WTC11 (cell line): ENCODE measurements around the gene IDUA. TPM values are rescaled to one million over a fixed set of nuclear protein-coding genes. Genes with fewer than 3 reads are reported as not detected.
A peak's percentile ranks its signal among the peaks of the same experiment; 100 is the strongest.

ENCODE experiments used
- ATAC-seq: fragments of 200-7000 bp; cut with Tn5 transposase; 2 replicates; pipeline ENCODE4 v1.10.0; 2021; ENCODE audit warnings: mild to moderate bottlenecking, moderate library complexity
- CTCF ChIA-PET: fragments of 300-600 bp; sonication (Branson Sonifier 250); formaldehyde crosslinking; loops from one replicate; lab custom pipeline; 2021; ENCODE audit warnings: antibody characterized with exemption; lab: Charles Lee
- POLR2A ChIA-PET: fragments of 350-600 bp; sonication (Branson Sonifier 250); formaldehyde crosslinking; loops from one replicate; lab custom pipeline; 2021; ENCODE audit warnings: antibody characterized with exemption; lab: Charles Lee
- DNase-seq: peaks from one replicate; pipeline ENCODE4 v3.0.0; 2021; ENCODE audit warnings: low spot score
- H3K27ac Mint-ChIP-seq: 2 replicates; pipeline ENCODE4 v1.8.0; 2021; ENCODE audit warnings: mixed read lengths
- H3K27me3 Mint-ChIP-seq: 2 replicates; pipeline ENCODE4 v1.8.0; 2021; ENCODE audit warnings: low read depth, mild to moderate bottlenecking, moderate library complexity, mixed read lengths
- H3K36me3 Mint-ChIP-seq: 2 replicates; pipeline ENCODE4 v1.8.0; 2021; ENCODE audit warnings: mixed read lengths
- H3K4me1 Mint-ChIP-seq: 2 replicates; pipeline ENCODE4 v1.8.0; 2022; ENCODE audit warnings: mixed read lengths
- H3K4me3 Mint-ChIP-seq: 2 replicates; pipeline ENCODE4 v1.8.0; 2021; ENCODE audit warnings: mild to moderate bottlenecking, moderate library complexity, mixed read lengths
- H3K9me3 Mint-ChIP-seq: 2 replicates; pipeline ENCODE4 v1.8.0; 2021; ENCODE audit warnings: mixed read lengths
- ATF1 ChIP-seq: sonication (generic); formaldehyde crosslinking; IDR thresholded peaks from 2 replicates; pipeline ENCODE4 v1.8.1; 2023; ENCODE audit warnings: mild to moderate bottlenecking, moderate library complexity, missing genetic modification reagents
- ATF3 ChIP-seq: sonication (generic); formaldehyde crosslinking; conservative IDR thresholded peaks from 2 replicates; pipeline ENCODE4 v1.8.1; 2022; ENCODE audit warnings: mild to moderate bottlenecking, missing genetic modification reagents
- E2F1 ChIP-seq: sonication (generic); formaldehyde crosslinking; IDR thresholded peaks from 2 replicates; pipeline ENCODE4 v1.8.0; 2022; ENCODE audit warnings: mild to moderate bottlenecking, missing genetic modification reagents
- FOXK1 ChIP-seq: sonication (generic); formaldehyde crosslinking; IDR thresholded peaks from 2 replicates; pipeline ENCODE4 v1.8.0; 2022; ENCODE audit warnings: mild to moderate bottlenecking, moderate library complexity, missing genetic modification reagents
- JAZF1 ChIP-seq: fragments of 250-450 bp; sonication (Bioruptor Pico); IDR thresholded peaks from 2 replicates; pipeline ENCODE4 v1.9.0; 2021; ENCODE audit warnings: moderate library complexity, mild to moderate bottlenecking, inconsistent platforms
- MYBL2 ChIP-seq: sonication (generic); formaldehyde crosslinking; IDR thresholded peaks from 2 replicates; pipeline ENCODE4 v1.8.1; 2023; ENCODE audit warnings: mild to moderate bottlenecking, moderate library complexity, missing genetic modification reagents
- NR2C2 ChIP-seq: sonication (generic); formaldehyde crosslinking; IDR thresholded peaks from 2 replicates; pipeline ENCODE4 v1.8.0; 2022; ENCODE audit warnings: mild to moderate bottlenecking, missing genetic modification reagents
- NR3C1 ChIP-seq: sonication (generic); formaldehyde crosslinking; conservative IDR thresholded peaks from 2 replicates; pipeline ENCODE4 v1.8.1; 2023; ENCODE audit warnings: low read depth, mild to moderate bottlenecking, missing genetic modification reagents
- RELA ChIP-seq: sonication (generic); formaldehyde crosslinking; IDR thresholded peaks from 2 replicates; pipeline ENCODE4 v1.8.1; 2022; ENCODE audit warnings: missing genetic modification reagents, mild to moderate bottlenecking, borderline replicate concordance
- SP1 ChIP-seq: sonication (generic); formaldehyde crosslinking; conservative IDR thresholded peaks from 2 replicates; pipeline ENCODE4 v1.8.1; 2022; ENCODE audit warnings: missing genetic modification reagents
- TP53 ChIP-seq: sonication (generic); formaldehyde crosslinking; IDR thresholded peaks from 2 replicates; pipeline ENCODE4 v1.8.1; 2023; ENCODE audit warnings: mild to moderate bottlenecking, missing genetic modification reagents
- ZNF263 ChIP-seq: sonication (generic); formaldehyde crosslinking; IDR thresholded peaks from 2 replicates; pipeline ENCODE4 v1.8.1; 2022; ENCODE audit warnings: low read depth, mild to moderate bottlenecking, moderate library complexity, missing genetic modification reagents
- ZNF416 ChIP-seq: fragments of 250-450 bp; sonication (Bioruptor Pico); IDR thresholded peaks from 2 replicates; pipeline ENCODE4 v1.9.0; 2021; ENCODE audit warnings: mild to moderate bottlenecking, inconsistent platforms
- ZNF423 ChIP-seq: fragments of 250-450 bp; sonication (Bioruptor Pico); IDR thresholded peaks from 2 replicates; pipeline ENCODE4 v2.1.2; 2022; ENCODE audit warnings: mild to moderate bottlenecking, moderate library complexity
- ZNF532 ChIP-seq: fragments of 250-450 bp; sonication (Bioruptor Pico); IDR thresholded peaks from 2 replicates; pipeline ENCODE4 v1.9.0; 2021; ENCODE audit warnings: mild to moderate bottlenecking, borderline replicate concordance
- total RNA-seq: library from RNA; stranded (reverse); gene quantifications from 3 replicates; pipeline ENCODE4 v1.2.3, GENCODE V29; 2021

Gene IDUA
- total RNA-seq, 1 experiment from 2014 or later: 8.7 TPM

GRCh38 chr4:967113-968104, 19.4 kb upstream of the IDUA start:
- DNase-seq: peak; percentile 47
- POLR2A ChIA-PET: no interaction called here

GRCh38 chr4:968221-968620, 18.6 kb upstream of the IDUA start:
- H3K27me3 Mint-ChIP-seq: peaks cover 21% of the 10 kb centered on the region
- POLR2A ChIA-PET: no interaction called here
- H3K4me3 Mint-ChIP-seq: no peak overlapping the region
- no peak overlapping the region for H3K27ac Mint-ChIP-seq
- DNase-seq (no peak), ATAC-seq (no peak)
- no peaks in the 10 kb centered on the region for H3K36me3 Mint-ChIP-seq
- TF ChIP-seq NR3C1 (CRISPR knock-in tag) (no peak), ZNF423 (CRISPR knock-in tag) (0 out of 2 replicates have a peak, but pooled peaks have one; percentile 2)
- CTCF ChIA-PET: interaction anchor here (1.4 kb wide), 1 partner anchor 19 kb away, joined by 3 read pairs; the partner anchor contains the start of gene IDUA
- no peaks in the 10 kb centered on the region for H3K4me1 Mint-ChIP-seq
- H3K9me3 Mint-ChIP-seq: no peaks in the 10 kb centered on the region

More at GRCh38 chr4:967113-968104, 19.4 kb upstream of the IDUA start:
- no peaks in the 10 kb centered on the region for H3K36me3 Mint-ChIP-seq
- H3K4me1 Mint-ChIP-seq: no peaks in the 10 kb centered on the region
- H3K27me3 Mint-ChIP-seq: peaks cover 21% of the 10 kb centered on the region
- TF ChIP-seq JAZF1: no peak
- TF ChIP-seq ATF3 (CRISPR knock-in tag): no peak
- no peak for TF ChIP-seq SP1 (CRISPR knock-in tag)
- no peak for TF ChIP-seq TP53
- TF ChIP-seq MYBL2 (CRISPR knock-in tag): no peak
- TF ChIP-seq NR2C2 (CRISPR knock-in tag): no peak
- no peak for TF ChIP-seq E2F1 (CRISPR knock-in tag)
- TF ChIP-seq FOXK1: no peak
- no peak for TF ChIP-seq ZNF263 (CRISPR knock-in tag)
- TF ChIP-seq ZNF532 (CRISPR knock-in tag): no peak
- CTCF ChIA-PET: interaction anchor here (1.1 to 1.3 kb wide), 2 partner anchors 20 to 41 kb away, joined by 3 to 4 read pairs; partner anchors contain the start of gene IDUA
- peak; percentile 46 for ATAC-seq
- H3K4me3 Mint-ChIP-seq: peak overlapping the region; percentile 43; the same call in 1 of the 2 replicates
- no peak overlapping the region for H3K27ac Mint-ChIP-seq
- no peaks in the 10 kb centered on the region for H3K9me3 Mint-ChIP-seq

- ATAC-seq (no peak), DNase-seq (no peak)
- Mint-ChIP-seq H3K4me1 (no peaks in the 10 kb centered on the region), H3K9me3 (no peaks in the 10 kb centered on the region), H3K27ac (no peak overlapping the region), H3K27me3 (peaks cover 21% of the 10 kb centered on the region), H3K36me3 (no peaks in the 10 kb centered on the region), H3K4me3 (no peak overlapping the region)
- TF ChIP-seq ZNF416 (CRISPR knock-in tag) (no peak), ATF1 (0 out of 2 replicates have a peak, but pooled peaks have one; percentile 17), RELA (CRISPR knock-in tag) (no peak)
- CTCF ChIA-PET: interaction anchor here (1.4 kb wide), 1 partner anchor 18 kb away, joined by 3 read pairs; the partner anchor contains the start of gene IDUA
- POLR2A ChIA-PET: no interaction called here
Observed at GRCh38 chr4:968621-969394, 18.0 kb upstream of the IDUA start.
